ENCODE measurements around the gene RYR3. TPM values are rescaled to one million over a fixed set of nuclear protein-coding genes. Genes with fewer than 3 reads are reported as not detected.
"Not testable (repeated sequence)": the region's sequence is repeated elsewhere in the genome, so short reads cannot be mapped to it uniquely, and the experiment has no call there.

The RYR3 gene
- total RNA-seq, 1 experiment from 2014 or later, result 0.66 TPM

DNA sequence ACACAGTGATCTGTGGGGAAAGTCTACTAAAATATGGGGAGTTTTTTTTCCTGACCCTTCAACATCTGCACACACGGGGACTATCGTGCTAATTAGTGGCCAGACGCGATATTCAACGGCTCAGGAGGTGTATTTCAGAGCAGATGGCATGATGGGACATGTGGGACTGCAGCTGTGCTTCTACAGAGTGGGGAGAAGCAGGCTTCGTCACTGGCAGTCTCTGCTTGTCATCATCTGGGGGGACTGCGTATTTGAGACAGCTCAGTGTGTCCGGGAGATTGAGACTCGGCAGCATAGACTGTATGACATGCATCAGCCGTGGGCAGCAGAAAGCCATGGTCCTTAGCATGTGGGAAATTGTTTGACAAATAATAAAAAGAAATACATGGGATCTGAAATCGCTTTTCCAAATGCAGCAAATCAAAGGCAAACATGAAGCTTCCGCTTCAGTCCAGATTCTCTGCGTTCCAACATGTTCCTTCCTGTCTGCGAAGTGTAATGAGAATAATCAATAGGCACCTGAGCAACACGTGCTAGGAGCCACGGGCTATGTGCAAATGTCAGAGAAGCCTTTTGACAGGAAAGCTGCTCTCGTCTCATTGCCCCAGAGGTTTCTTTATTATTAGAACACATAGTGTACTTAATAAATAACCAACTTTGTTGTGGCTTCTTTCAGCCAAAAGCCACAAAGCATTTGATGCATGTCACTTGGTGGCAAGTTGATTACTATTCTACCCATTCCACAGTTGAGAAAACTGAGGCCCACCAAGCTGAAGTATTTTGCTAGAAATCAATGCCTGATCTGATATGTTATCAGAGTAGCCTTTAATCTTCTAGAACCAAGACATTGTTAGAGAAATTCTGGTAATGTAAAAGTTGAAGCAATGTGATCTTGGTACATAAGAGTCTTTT is 276.3 kb downstream of the RYR3 start:
- intact Hi-C loops (cut with micrococcal nuclease; ENCODE audit: unreplicated experiment), result no loop called here
- TF ChIP-seq, protein P1, sequence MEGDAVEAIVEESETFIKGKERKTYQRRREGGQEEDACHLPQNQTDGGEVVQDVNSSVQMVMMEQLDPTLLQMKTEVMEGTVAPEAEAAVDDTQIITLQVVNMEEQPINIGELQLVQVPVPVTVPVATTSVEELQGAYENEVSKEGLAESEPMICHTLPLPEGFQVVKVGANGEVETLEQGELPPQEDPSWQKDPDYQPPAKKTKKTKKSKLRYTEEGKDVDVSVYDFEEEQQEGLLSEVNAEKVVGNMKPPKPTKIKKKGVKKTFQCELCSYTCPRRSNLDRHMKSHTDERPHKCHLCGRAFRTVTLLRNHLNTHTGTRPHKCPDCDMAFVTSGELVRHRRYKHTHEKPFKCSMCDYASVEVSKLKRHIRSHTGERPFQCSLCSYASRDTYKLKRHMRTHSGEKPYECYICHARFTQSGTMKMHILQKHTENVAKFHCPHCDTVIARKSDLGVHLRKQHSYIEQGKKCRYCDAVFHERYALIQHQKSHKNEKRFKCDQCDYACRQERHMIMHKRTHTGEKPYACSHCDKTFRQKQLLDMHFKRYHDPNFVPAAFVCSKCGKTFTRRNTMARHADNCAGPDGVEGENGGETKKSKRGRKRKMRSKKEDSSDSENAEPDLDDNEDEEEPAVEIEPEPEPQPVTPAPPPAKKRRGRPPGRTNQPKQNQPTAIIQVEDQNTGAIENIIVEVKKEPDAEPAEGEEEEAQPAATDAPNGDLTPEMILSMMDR (IDR thresholded peaks at IDR 0.05; ENCODE audit: insufficient read depth in 1 of 2, low read depth in 1 of 2, low read length in 1 of 2, severe bottlenecking in 1 of 2, unreplicated experiment in 1 of 2), result no peak
- Histone ChIP-seq H3K4me1 (no peaks in the 10 kb centered on the region), H3K4me3 (ENCODE audit: low read depth, low read length) (no peak overlapping the region), H3K36me3 (ENCODE audit: control insufficient read depth, insufficient read depth, low read length) (no peaks in the 10 kb centered on the region), H3K27me3 (replicated peaks; ENCODE audit: control insufficient read depth, insufficient read depth, low read length) (no peaks in the 10 kb centered on the region), H3K9me3 (no peaks in the 10 kb centered on the region)
- Mint-ChIP-seq H3K4me3 (ENCODE audit: unreplicated experiment) (no peak overlapping the region), H3K4me1 (ENCODE audit: low read depth, unreplicated experiment) (no peaks in the 10 kb centered on the region), H3K36me3 (ENCODE audit: insufficient read depth, unreplicated experiment) (no peaks in the 10 kb centered on the region), H3K27ac (ENCODE audit: unreplicated experiment) (no peak overlapping the region), H3K27me3 (ENCODE audit: insufficient read depth, unreplicated experiment) (peaks cover 4% of the 10 kb centered on the region), H3K9me3 (ENCODE audit: unreplicated experiment) (no peaks in the 10 kb centered on the region)
- DNase-seq, result no peak
- ChIA-PET POLR2A (no interaction called here), CTCF (no interaction called here)
- no TSS peak for BruUV-seq (replicated peaks)

DNA sequence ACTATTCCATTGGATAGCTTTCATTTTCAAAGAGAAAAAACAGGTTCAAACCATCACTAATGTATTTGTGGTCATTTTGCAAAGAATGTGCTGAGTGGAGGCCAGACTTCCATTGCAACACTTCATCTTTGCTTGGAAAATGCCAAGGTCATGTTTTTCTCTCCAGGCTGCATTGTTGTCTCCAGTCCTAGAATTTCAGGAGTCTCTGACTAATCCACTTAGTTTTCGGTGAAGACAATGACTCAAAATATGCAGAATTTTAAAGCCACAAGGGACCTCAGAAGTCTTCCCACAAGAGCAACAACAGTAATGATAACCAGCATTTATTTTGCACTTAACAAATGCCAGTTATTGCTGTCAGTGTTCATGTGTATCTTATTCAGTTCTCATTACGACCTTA is 277.0 kb downstream of the RYR3 start:
- CTCF ChIA-PET, result no interaction called here
- Mint-ChIP-seq H3K27me3 (ENCODE audit: insufficient read depth, unreplicated experiment) (peaks cover 6% of the 10 kb centered on the region), H3K27ac (ENCODE audit: unreplicated experiment) (no peak overlapping the region), H3K4me1 (ENCODE audit: low read depth, unreplicated experiment) (no peaks in the 10 kb centered on the region), H3K9me3 (ENCODE audit: unreplicated experiment) (no peaks in the 10 kb centered on the region), H3K36me3 (ENCODE audit: insufficient read depth, unreplicated experiment) (no peaks in the 10 kb centered on the region), H3K4me3 (ENCODE audit: unreplicated experiment) (no peak overlapping the region)
- no peak for DNase-seq
- Histone ChIP-seq H3K27me3 (replicated peaks; ENCODE audit: control insufficient read depth, insufficient read depth, low read length) (no peaks in the 10 kb centered on the region), H3K4me1 (no peaks in the 10 kb centered on the region), H3K9me3 (no peaks in the 10 kb centered on the region), H3K36me3 (ENCODE audit: control insufficient read depth, insufficient read depth, low read length) (no peaks in the 10 kb centered on the region), H3K4me3 (ENCODE audit: low read depth, low read length) (no peak overlapping the region)
- BruUV-seq (replicated peaks), result no TSS peak
- TF ChIP-seq, protein P1 (IDR thresholded peaks at IDR 0.05; ENCODE audit: insufficient read depth in 1 of 2, low read depth in 1 of 2, low read length in 1 of 2, severe bottlenecking in 1 of 2, unreplicated experiment in 1 of 2), result no peak
- intact Hi-C loops (cut with micrococcal nuclease; ENCODE audit: unreplicated experiment), result no loop called here
- POLR2A ChIA-PET, result no interaction called here

DNA sequence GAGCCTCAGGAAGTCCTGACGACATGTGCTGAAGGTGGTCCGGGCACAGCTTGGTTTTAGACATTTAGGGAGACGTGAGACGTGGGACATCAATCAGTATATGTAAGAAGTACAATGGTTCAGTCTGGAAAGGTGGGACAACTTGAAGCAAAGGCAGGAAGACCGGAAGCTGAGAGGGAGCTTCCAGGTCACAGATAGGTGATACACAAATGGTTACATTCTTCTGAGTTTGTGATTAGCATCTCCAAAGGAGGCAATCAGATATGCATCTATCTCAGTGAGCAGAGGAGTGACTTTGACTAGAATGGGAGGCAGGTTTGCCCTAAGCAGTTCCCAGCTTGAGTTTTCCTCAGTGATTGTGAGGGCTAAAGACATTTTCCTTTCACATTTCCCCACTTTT is 282.1 kb downstream of the RYR3 start:
- no peak overlapping the region for H3K4me3 Mint-ChIP-seq (ENCODE audit: unreplicated experiment)
- Histone ChIP-seq H3K4me3 (ENCODE audit: low read depth, low read length) (no peak overlapping the region), H3K4me1 (no peaks in the 10 kb centered on the region), H3K9me3 (no peaks in the 10 kb centered on the region), H3K27me3 (replicated peaks; ENCODE audit: control insufficient read depth, insufficient read depth, low read length) (no peaks in the 10 kb centered on the region), H3K36me3 (ENCODE audit: control insufficient read depth, insufficient read depth, low read length) (no peaks in the 10 kb centered on the region)
- peaks cover 8% of the 10 kb centered on the region for H3K27me3 Mint-ChIP-seq (ENCODE audit: insufficient read depth, unreplicated experiment)
- BruUV-seq (replicated peaks), result no TSS peak
- no peaks in the 10 kb centered on the region for H3K4me1 Mint-ChIP-seq (ENCODE audit: low read depth, unreplicated experiment)
- TF ChIP-seq, protein P1 (IDR thresholded peaks at IDR 0.05; ENCODE audit: insufficient read depth in 1 of 2, low read depth in 1 of 2, low read length in 1 of 2, severe bottlenecking in 1 of 2, unreplicated experiment in 1 of 2), result no peak
- DNase-seq, result no peak
- intact Hi-C loops (cut with micrococcal nuclease; ENCODE audit: unreplicated experiment), result no loop called here
- no peaks in the 10 kb centered on the region for H3K36me3 Mint-ChIP-seq (ENCODE audit: insufficient read depth, unreplicated experiment)
- ChIA-PET POLR2A (no interaction called here), CTCF (no interaction called here)
- no peaks in the 10 kb centered on the region for H3K9me3 Mint-ChIP-seq (ENCODE audit: unreplicated experiment)
- H3K27ac Mint-ChIP-seq (ENCODE audit: unreplicated experiment), result no peak overlapping the region

DNA sequence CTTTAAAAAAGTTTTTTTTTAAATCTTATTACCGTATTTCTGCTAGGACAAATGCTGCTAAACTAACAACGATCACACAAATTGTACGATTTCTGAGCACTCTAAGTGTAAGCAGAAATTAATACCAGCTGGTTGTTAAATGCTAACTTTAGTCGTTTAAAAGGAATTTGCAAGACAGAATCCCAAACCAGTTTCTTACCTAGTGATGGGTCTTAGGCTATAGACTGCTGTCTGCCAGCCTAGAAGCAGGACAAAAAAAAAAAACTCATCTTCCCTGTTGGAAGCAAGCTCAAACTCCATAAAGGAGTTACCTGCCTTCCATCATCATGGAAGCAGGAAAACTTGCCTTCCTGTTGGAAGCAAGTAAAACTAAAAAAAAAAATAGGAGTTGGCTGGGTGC is 287.6 kb downstream of the RYR3 start:
- H3K4me1 ChIP-seq; H3K4me3 ChIP-seq (ENCODE audit: low read depth, low read length); intact Hi-C loops (cut with micrococcal nuclease; ENCODE audit: unreplicated experiment); H3K36me3 ChIP-seq (ENCODE audit: control insufficient read depth, insufficient read depth, low read length); H3K4me3 Mint-ChIP-seq (ENCODE audit: unreplicated experiment); DNase-seq; CTCF ChIA-PET; H3K27ac Mint-ChIP-seq (ENCODE audit: unreplicated experiment); H3K4me1 Mint-ChIP-seq (ENCODE audit: low read depth, unreplicated experiment); H3K36me3 Mint-ChIP-seq (ENCODE audit: insufficient read depth, unreplicated experiment); H3K27me3 ChIP-seq (replicated peaks; ENCODE audit: control insufficient read depth, insufficient read depth, low read length); H3K9me3 ChIP-seq; H3K9me3 Mint-ChIP-seq (ENCODE audit: unreplicated experiment); H3K27me3 Mint-ChIP-seq (ENCODE audit: insufficient read depth, unreplicated experiment); POLR2A ChIA-PET; BruUV-seq (replicated peaks): not testable (repeated sequence)
